GM21390 (cell line): Measurements from ENCODE around the gene PSME2.

Experiments used
- ATAC-seq: cut with Tn5 transposase; IDR thresholded peaks from one replicate; pipeline ENCODE4 v1.9.1; 2021; ENCODE audit not compliant: unreplicated experiment

PSME2 gene

DNA sequence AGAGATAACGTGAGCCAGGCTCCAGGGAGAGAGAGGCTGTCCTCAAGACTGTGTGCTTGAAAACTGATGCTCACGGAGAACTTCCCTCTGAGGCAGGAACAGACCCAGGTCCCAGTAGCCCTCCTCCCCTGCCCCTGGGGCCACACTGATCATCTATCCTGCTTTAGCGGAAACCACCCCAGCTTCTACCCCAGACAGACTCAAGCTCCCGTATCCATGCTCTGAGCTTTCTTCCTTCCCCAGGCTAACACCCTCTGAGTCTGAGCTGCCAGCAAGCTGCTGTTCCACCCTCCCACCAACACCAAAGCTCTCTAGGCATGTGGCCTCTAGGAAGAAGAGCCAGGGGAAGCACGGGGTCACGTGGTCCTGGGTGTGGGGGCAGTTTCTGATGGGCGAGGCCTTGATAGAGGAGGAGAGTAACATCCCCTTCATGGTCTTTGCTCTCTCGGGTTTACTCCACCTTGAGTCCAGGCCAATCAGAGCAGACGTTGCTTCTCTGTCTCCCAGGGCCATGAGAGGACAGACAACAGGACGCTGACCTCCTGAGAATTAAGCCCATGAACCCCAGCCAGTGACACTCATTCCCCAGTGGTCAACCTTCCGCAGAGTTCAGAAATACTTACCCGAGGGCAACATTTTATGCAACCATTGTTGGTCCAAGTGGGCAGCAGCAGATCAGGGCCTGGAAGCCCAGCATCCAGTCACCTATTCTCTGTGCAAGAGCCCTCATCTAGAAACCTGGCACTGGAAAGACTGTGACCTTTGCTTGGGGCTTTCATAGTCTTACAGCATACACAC, 50.9 kb downstream of the PSME2 start:
- ATAC-seq = peak; percentile 66

GRCh38 chr14:24094841-24095270, 51.6 kb downstream of the PSME2 start:
- no peak for ATAC-seq

DNA sequence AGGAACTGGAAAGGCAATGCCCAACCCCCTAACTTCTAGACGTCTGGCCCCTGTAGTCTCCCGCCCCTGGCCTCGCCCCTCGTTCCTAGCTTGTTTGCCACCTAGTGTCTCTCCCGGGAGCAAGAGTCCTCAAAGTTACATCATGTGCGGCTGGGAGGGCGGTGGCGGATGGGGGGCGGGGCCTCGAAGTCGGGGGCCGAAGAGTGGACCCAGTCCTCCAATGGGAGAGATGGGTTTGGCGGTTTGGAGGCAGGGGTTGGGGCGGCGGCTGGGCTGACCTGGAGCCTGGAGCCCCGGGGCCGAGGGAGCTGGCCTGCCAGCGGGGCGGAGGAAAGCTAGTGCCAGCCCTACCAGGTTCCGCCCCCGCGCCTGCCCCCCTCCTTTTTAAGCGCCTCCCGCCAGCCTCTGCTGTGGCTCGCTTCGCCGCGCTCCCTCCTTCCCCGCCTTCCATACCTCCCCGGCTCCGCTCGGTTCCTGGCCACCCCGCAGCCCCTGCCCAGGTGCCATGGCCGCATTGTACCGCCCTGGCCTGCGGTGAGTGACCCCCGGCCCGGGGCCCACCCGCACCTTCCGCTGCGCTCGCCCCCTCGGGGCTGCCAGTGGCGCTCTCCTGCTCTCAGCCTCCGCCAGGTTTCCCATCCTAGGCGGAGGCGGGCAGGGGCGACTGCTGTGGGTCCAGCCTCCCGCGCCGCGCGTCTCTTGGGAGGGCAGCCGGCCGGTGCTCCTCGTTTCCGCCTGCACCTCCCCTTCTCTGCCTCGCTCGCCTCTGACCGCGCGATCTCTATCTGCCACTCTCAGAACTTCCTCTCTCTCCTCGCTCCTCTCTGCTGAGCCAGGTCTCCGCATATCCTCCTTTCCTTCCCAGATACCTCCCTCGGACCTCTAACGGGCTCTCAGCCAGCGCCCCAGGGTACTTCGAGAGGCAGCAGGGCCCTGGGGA, 52.2 kb downstream of the PSME2 start, which contains the start of gene PCK2:
PCK2 (plus strand) TSS at position 411 of the 940 bp plus-strand sequence; CDS start at position 506, 95 bp downstream.
- peak; percentile 46 for ATAC-seq
